ENCODE results near the gene SNRPA1. TPM values are rescaled to one million over a fixed set of nuclear protein-coding genes. Genes with fewer than 3 reads are reported as not detected.
A peak's percentile ranks its signal among the peaks of the same experiment; 100 is the strongest.

SNRPA1 gene
- total RNA-seq, result 12.1 TPM

DNA sequence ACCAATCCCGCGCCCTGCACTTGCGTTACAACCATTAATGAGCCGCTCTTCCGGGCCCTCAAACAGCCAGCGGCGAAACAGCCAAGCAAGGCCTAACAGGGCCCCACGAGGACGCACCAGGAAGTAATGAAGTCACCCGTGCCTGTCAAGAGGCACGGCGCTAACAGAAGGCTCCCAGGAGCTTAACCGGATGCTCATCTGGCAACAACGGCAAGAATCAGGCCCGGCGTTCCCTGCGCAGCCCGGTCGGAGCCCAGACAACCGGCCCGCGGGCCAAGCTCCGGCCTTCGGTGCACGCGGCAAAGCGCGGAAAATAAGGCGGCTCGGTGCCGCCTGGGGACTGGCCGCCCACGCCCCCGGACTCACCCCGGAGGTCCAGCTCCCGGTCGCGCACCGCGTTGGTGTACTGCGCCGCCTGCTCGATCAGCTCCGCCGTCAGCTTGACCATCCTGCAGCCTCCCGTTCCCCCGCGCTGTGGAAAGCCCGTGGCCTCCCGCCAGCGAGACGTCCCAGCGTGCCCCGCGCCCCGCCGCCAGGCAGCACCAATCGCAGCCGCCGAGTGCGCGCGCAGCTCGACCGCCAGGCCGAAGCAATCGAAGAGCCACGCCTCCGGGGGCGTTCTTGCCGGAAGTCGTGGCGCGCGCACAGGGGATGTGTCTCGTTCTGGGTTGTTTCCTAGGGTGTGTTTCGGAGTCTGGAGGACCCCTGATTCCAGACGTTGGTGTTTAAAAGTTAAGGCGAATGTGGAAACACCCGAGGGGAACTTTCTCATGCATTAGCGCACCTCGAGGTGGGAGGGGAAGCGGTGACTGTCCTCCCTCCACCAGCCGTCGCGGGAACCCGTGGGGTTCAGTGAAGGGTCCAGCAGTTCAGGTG lies at the start of gene SNRPA1:
TSS of gene SNRPA1 (minus strand) at position 518 of the 876 bp plus-strand sequence. CDS start at position 448, 70 bp downstream.
- peak; percentile 90 to 96 (median 95) for DNase-seq (ENCODE audit: low read depth in 2 of 3, low spot score in 2 of 3)

DNA sequence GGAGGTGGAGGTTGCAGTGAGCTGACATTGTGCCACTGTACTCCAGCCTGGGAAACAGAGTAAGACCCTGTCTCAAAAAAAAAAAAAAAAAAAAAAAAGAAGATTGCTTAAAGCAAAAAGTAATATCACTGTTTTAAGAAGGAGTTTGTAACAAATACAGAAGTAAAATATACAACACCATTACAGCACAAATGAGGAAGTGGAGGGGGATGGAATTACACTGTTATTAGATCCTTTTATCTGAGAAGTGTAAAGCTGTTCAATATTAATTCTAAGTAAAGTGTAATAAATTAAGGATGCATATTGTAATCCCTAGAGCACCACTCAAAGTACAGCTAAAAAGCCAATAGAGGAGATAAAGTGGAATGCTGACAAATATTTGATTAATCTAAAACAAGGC lies 47.0 kb upstream of the SNRPA1 start:
- DNase-seq (ENCODE audit: low read depth in 2 of 3, low spot score in 2 of 3), result peak in 1 of 3 donors; percentile 41

DNA sequence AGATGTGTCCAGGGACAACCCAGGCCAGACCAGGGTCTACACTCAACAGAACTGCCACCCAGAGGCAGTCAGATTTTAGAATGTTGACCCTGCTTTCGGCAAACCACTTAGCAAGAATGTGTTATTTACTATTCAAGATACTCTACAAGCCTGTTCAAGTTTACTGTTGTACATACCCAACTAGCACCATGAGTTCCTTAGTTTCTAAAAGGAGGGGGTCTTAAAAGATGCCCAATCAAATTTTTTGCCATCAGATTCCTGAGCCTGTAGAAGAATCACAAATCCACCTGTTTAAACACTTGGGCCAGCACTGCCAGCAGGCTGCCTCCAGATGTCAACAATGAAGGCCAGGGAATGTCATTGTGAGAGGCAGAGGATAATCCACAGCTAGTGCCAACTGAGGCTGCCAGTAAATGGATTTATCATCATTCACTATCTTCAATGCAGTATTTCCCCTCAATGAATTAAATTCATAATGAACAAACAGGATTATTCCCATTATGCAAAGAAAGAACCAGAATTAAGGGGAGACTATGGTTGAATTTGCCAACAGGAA lies 43.5 kb upstream of the SNRPA1 start:
- no peak for DNase-seq (ENCODE audit: low read depth in 2 of 3, low spot score in 2 of 3)

DNA sequence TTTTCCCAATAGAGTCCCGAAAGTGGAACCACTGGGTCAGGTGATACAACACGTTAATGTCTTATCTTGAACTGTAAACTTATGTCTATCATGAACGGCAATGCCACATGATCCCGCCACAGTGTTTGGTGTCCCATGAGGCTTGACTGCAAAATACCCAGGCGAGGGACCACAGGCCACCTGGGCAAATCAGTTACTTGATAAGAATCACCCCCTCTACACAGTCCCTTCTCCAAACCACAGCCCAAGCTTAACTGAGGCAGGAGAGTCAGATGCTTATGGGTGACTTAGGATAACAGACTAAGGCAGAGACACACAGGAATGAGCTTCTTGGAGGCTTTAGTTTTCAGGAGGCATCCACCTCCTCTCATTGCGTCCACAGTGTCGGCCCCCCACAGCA lies 42.9 kb upstream of the SNRPA1 start:
- DNase-seq (ENCODE audit: low read depth in 2 of 3, low spot score in 2 of 3), result peak in 1 of 3 donors; percentile 17

DNA sequence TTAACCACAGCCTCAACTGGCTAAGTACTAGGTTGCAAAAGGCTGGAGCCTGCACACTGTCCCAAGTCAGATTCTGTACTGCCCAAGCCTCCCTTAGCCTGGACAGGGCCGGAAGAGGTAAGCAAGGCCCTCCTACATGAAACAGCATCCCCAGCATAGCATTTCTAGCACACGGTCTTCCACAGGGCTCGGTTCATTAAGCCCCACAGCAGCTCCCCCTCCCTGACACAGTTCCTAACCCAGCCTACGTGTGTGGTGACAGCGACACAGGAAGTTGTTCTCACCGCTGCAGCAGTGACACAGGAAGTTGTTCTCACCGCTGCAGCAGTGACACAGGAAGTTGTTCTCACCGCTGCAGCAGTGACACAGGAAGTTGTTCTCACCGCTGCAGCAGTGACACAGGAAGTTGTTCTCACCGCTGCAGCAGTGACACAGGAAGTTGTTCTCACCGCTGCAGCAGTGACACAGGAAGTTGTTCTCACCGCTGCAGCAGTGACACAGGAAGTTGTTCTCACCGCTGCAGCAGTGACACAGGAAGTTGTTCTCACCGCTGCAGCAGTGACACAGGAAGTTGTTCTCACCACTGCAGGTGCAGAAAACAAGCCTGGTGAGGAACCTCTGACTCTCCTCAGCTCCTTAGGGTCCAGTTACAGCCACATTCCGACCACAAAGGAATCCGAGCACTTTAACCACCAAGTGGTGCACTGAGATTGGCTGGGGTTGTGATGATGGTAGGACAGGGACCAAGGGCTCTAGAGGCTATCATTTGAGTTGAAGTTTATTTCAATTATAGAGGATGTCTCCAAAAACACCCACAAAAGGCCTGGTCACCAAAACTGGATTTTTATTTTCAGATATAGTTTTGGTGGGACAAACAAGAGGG lies 39.1 kb upstream of the SNRPA1 start:
- peak in 2 of 3 donors; percentile 50 to 54 for DNase-seq (ENCODE audit: low read depth in 2 of 3, low spot score in 2 of 3)

DNA sequence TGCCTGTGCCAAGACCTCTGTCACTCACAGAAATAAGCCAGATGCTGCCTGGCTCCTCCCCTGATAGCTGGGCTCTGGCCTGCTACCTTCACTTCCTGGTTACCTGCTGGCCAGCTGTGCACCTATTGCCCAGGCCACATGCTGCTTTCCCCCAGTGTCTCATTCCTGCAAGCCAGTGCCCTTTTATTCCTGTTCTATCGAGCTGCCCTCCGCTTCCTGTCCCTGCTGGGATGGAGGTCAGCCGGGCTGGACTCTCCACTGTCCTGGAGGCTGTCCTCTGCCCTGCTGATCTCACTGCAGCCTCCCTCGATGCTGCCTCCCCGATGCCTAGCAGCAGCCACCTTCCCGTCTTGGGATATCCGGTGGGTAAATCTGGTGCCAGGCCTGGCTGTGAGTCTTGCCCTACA lies 37.0 kb upstream of the SNRPA1 start:
- DNase-seq (ENCODE audit: low read depth in 2 of 3, low spot score in 2 of 3), result no peak

DNA sequence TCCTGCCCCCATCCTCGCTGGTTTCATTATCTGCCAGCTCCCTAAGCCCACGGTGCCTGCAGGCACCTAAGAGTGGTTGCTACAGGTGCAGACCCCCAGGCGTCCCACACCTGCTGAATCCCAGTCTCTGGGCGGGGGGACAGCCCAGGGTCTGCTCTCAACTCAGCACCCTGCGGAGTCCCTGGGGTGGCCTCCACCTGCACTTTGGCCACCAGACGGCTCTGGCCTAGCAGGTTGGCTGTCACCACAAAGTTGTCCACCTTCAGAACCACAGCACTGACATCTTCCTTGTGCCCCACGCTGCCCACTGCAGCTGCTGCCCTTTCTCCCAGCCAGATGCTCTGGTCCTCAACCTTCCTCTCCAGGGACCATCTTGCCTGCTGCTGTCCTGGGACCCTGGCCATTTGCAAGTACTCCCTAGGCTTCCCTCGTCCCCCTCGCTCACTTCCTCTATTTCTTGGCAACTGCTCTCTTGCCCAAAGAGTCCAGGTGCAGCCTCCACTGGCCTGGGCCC lies 34.9 kb upstream of the SNRPA1 start:
- DNase-seq (ENCODE audit: low read depth in 2 of 3, low spot score in 2 of 3), result no peak

DNA sequence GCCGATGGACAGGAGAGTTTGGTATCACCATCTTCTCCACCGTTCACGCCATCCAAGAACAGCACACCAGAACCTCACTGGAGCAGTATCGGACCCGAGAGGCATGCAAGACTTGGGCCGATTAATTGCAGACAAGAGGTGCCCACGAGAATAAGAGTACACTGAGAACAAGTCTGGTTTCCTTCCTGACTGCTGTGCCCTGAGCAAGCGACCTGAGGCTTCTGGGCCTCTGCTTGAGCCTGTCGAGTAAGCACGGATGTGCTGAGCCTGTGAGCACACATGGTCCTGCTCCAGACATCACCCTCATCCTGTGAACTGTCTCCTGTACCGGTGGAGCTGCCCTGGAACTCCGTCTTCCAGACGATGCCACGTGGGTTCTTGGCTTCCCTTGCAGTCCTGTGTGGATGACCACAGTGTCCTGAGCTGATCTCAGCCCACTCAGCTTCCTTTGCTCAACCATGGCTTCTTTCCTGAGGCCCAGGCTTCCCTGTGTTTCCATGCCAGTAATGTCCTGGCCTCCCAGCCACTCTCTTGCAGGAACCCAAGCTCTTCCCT lies 34.3 kb upstream of the SNRPA1 start:
- no peak for DNase-seq (ENCODE audit: low read depth in 2 of 3, low spot score in 2 of 3)

DNA sequence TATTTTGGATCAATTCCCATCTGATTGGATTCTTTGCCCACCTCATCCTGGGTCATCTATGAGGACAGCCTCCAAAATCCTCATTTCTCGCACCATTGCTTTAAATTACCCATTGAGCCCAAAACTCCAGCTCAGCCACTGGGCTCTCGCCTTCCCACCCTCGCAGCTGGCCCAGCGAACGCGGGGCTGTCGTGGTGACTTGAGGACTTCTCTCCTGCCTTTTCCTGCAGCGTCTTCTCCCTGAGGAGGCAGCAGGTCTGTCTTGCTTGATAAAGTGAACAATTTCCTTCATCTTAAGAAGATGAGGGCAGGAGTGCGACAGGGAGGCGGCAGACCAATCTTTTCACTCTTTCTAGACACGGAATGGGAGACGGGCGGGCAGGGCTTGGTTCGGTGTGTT lies 33.0 kb upstream of the SNRPA1 start:
- DNase-seq (ENCODE audit: low read depth in 2 of 3, low spot score in 2 of 3), result no peak

DNA sequence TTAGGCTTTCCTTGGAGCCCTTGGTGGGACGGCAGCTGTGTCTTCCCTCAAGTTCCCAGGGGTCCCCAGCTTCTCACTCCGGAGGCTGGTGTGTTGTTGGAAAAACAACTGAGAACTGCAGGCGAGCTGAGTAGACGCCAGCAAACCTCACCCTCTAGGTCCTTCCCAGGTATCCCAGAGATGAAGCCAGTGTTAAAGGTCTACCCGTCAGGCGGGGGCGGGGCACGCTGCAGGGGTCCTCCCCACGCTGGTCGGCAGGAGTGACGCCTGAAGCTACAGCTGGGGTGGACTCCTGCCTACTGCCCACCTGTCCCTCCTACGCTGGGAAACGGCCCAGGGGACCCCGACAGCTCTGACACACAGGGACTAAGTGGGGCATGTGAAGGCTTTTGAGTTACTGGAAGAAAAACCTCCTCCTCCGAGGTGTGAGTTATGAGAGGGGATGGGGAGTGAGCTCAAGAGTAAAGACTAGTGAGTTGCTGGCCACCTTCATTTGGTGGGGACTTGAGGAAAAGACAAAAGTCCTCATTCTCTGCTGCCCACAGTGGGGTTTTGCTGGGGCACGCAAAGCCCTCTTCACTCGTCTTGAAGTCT lies 32.2 kb upstream of the SNRPA1 start:
- DNase-seq (ENCODE audit: low read depth in 2 of 3, low spot score in 2 of 3), result no peak

DNA sequence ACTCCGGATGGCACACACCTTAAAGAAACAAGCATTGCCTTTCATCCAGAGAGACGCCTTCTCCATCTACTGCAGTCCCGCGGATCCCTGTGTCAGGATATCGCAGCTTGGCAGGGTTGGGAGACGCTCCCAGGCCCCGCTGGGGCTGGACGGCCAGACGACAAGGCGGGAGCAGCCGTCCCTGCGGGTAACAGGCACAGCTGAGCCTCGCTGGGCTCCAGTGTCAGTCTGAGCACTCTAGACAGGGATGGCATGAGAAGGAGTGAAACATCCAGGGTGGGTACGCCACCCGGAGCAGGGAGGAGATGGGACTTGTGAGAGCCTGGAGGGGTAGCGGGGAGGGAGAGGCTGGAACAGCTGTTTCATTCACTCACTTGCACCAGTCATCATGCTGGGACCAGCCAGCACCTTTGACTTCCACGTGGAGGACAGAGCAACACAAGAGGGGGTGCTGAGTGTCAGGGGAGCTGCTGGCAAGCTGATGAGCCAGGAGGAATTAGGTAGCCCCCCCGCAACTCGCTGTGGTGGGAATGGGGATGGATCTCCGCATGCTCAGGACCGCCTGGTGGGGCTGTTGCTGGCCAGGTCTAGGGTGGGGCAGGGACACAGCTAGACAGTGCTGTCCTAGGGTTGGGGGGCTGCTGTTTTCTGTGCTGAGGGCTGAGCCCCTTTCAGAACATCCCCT lies 31.6 kb upstream of the SNRPA1 start:
- DNase-seq (ENCODE audit: low read depth in 2 of 3, low spot score in 2 of 3), result no peak

DNA sequence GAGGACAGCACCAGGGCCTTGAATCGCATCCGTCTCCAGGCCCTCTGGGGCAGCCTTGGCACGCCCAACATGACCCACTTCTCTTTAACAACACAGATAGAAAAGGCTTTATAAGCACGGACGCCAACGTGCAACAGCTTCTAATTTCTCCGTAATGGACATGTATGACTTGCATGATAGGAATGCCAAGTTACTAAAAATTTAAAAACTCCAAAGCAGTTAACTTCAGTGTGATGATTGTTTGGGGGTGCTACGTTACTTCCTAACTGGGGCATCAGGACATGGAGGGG lies 30.9 kb upstream of the SNRPA1 start:
- DNase-seq (ENCODE audit: low read depth in 2 of 3, low spot score in 2 of 3), result no peak

DNA sequence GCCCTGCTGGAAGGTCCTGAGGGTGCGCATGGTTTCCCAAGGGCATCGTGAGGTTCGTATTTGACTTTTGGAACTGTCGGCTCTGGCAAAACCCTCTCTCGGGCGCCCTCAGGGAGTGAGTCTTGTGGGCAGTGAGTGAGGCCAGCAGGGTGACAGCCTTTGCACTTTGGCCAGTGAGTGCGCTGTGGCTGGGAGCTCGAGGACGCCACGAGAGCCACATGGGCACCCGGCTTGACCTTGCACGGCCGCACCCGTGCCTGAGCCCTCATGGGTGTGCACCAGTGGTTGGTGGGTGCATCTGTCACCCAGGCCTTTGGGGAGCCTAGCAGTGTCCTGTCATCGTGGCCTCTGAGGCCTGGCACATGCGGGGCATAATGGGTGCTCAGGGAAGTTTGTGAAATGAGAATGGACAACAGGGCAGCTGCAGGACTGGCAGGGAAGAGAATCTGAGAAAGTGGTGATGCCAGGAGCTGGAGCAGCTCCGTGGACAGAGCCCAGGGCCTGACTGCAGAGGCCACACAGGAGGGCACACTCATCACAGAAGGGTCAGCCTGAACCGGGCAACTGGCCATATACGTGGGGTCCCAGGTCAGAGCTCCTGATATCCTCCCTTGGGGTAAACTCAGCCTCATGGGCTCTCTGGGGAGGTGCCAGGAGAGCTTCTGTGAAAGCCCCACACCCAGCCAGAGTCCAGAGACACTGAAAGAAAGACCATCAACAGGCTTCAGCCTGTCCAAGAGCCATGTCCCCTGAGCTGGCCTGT lies 30.4 kb upstream of the SNRPA1 start:
- no peak for DNase-seq (ENCODE audit: low read depth in 2 of 3, low spot score in 2 of 3)

DNA sequence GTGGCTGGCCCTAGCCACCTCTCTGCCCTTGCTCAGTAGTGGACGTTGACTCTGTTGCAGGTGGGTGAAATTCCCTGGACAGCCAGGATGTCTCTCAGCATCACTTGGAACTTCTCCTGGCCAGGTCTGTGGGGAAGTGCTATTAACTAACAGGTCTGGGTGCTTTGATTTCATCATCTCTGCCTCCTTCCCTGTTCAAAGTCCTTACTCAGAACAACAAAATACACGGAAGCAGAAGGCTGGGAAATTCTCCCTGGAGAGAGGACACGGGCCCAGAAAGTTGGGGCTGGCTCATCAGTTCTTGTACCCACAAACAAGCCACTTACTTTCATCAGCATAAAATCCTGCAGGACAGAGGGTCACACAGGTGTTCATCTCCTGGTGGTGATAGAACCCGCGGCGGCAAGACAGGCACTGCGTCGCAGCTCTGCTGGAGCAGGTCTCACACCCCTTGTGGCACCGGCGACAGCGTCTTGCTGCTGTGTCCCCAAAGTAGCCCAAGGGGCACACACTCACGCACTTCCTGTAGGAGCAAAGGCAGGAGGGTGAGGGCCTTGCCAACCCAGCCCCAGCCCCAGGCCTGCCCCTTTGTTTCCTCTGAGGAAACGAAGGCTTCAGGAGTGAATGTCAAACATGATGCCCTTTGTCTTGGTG lies 29.6 kb upstream of the SNRPA1 start:
- no peak for DNase-seq (ENCODE audit: low read depth in 2 of 3, low spot score in 2 of 3)

DNA sequence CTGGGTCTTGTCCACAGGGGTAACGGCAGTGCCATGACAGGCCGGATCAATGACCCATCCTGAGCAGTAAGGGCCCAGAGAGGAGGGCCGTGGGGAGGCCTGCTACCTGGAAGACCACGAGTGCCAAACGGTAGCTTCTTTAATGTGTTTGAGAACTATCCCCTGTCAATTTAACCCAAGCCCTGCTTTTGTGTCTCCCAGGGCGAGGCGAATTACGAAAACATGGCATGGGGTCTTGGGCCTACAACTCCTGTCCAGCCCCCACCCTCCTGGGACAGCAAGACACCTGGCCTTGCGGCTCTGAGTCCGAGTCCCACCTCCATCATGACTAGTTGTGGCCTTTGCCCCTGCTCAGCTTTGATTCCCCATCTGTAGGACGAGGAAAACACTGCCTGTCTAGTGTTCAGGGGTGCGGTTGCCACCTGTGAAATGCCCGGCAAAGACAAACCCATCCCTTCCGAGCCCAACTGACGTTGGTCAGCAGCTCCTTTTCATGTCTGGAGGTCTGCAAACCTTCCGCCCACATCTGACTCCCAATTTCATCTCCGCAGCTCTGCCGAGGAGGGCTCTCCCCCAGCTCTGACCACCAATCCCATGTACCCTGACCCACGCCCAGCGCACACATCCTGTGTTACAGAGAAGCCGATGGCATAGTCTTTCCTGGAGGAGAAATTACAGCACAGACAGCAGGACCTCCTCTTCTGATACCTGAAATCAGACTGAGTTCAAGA lies 28.9 kb upstream of the SNRPA1 start:
- no peak for DNase-seq (ENCODE audit: low read depth in 2 of 3, low spot score in 2 of 3)

DNA sequence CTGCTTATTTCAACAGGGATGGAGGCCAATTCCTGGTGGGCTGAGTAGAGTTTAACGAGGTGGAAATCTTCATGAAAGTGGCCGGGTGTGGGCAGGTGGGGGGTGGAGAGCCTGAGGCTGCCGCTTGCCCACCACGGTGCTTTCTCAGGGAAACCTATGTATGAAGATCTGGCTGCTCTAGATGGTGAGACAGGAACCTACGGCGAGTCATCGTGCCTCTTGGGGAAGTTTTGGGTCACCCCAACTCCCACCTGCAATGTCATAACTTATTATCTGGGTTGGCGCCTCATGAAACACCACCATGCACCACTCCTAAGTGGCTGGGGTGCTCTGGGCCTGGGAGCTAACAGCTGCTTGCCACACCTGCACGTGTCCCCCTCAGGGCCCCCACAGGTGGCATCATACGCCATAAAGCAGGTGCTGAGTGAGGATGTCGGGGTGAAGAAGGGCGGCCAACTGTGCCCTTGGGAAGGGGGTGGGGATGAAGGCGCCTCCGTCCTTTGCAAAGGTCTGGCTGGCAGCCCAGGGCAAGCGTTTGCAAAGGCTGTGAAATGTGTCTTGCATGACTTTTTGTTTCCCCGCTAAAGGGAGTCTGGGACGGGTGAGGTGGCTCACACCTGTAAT lies 27.9 kb upstream of the SNRPA1 start:
- DNase-seq (ENCODE audit: low read depth in 2 of 3, low spot score in 2 of 3), result peak in 1 of 3 donors; percentile 30

DNA sequence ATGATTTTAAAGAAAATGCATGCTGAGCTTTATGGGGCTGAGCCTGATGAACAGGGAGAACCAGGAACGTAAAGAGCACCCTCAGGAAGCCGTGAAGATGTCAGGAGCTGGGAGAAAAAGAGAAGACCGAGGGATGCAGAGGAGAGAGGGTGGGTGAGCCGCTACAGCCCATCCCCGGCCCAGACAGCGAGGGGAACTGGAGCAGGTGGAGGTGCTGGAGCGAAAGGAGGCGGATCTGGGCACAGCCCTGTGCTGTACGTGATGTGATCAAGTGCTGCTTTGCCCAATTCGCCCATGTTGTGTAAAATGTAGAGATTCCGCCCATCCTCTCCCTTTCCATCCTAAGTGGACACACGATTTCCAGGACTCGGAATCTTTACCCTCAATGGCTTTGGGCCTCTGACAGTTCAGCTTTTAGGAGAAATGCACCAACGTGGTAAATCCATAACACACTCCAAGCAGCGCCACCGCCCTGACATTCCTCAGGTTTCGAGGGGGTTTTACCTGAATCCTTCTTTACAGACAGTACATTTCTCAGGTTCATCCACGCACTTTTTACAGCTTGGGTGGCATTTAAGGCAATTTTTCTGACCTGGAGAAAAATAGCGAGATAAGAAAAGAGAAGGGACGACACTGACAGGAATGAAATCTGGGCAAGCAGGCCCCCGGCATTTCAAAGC lies 27.1 kb upstream of the SNRPA1 start:
- DNase-seq (ENCODE audit: low read depth in 2 of 3, low spot score in 2 of 3), result no peak
